ENCODE results near the gene COX7A2. TPM values are rescaled to one million over a fixed set of nuclear protein-coding genes. Genes with fewer than 3 reads are reported as not detected.
A peak's percentile ranks its signal among the peaks of the same experiment; 100 is the strongest.

The COX7A2 gene
- total RNA-seq, 2 donors from 2014 or later = 795 to 814 TPM

GRCh38 chr6:75208298-75209183 is 35.1 kb downstream of the COX7A2 start:
- TF ChIP-seq CTCF (IDR thresholded peaks at IDR 0.05) = peak; percentile 86
- Histone ChIP-seq H3K27ac (no peak overlapping the region), H3K9me3 (no peaks in the 10 kb centered on the region), H3K9ac (ENCODE audit: low read depth in 2 of 2, low read length in 2 of 2) (no peak overlapping the region), H3K27me3 (peaks cover 42% of the 10 kb centered on the region), H3K36me3 (no peaks in the 10 kb centered on the region), H3K4me1 (peaks cover 5% of the 10 kb centered on the region), H3K4me3 (no peak overlapping the region)
- peak; percentile 85 for DNase-seq
- intact Hi-C loops (cut with DNase I) = loop anchor here (2.0 to 5.0 kb wide), 3 partner anchors 796 to 1468 kb away; no protein-coding TSS in a partner anchor

- Histone ChIP-seq H3K27ac (peak overlapping the region; percentile 43), H3K4me3 (peak overlapping the region; percentile 31), H3K36me3 (no peaks in the 10 kb centered on the region), H3K4me1 (peaks cover 5% of the 10 kb centered on the region), H3K9me3 (no peaks in the 10 kb centered on the region), H3K9ac (ENCODE audit: low read depth in 2 of 2, low read length in 2 of 2) (peak overlapping the region; percentile 24 to 31), H3K27me3 (peaks cover 49% of the 10 kb centered on the region)
- no peak for DNase-seq
- no peak for TF ChIP-seq CTCF (IDR thresholded peaks at IDR 0.05)
- intact Hi-C loops (cut with DNase I) = loop anchor here (5.0 kb wide), 2 partner anchors 794 to 1349 kb away; no protein-coding TSS in a partner anchor
Measured at GRCh38 chr6:75206576-75207342, 36.8 kb downstream of the COX7A2 start.

GRCh38 chr6:75205776-75206575 is 37.6 kb downstream of the COX7A2 start, which contains the start of gene COL12A1:
Gene COL12A1 (minus strand): TSS chr6:75206053. CDS start chr6:75202792, 3,261 bp downstream.
- Histone ChIP-seq H3K9me3 (no peaks in the 10 kb centered on the region), H3K4me3 (peak within 1 kb of the TSS; percentile 31), H3K27me3 (peaks cover 54% of the 10 kb centered on the region), H3K27ac (peak within 1 kb of the TSS; percentile 43), H3K36me3 (no peaks in the 10 kb centered on the region), H3K9ac (ENCODE audit: low read depth in 2 of 2, low read length in 2 of 2) (peak within 1 kb of the TSS; percentile 52 to 64), H3K4me1 (peaks cover 5% of the 10 kb centered on the region)
- DNase-seq = peak; percentile 70
- intact Hi-C loops (cut with DNase I) = loop anchor here (5.0 kb wide), 2 partner anchors 794 to 1349 kb away; no protein-coding TSS in a partner anchor
- TF ChIP-seq CTCF (IDR thresholded peaks at IDR 0.05) = no peak

- H3K4me3 ChIP-seq = peak overlapping the region; percentile 31
- TF ChIP-seq CTCF (IDR thresholded peaks at IDR 0.05) = no peak
- DNase-seq = no peak
- intact Hi-C loops (cut with DNase I) = loop anchor here (5.0 kb wide), 3 partner anchors 453 to 1348 kb away; no protein-coding TSS in a partner anchor
- peaks cover 5% of the 10 kb centered on the region for H3K4me1 ChIP-seq
- H3K36me3 ChIP-seq = no peaks in the 10 kb centered on the region
- H3K27me3 ChIP-seq = peaks cover 54% of the 10 kb centered on the region
- peak overlapping the region; percentile 52 to 64 for H3K9ac ChIP-seq (ENCODE audit: low read depth in 2 of 2, low read length in 2 of 2)
- H3K9me3 ChIP-seq = no peaks in the 10 kb centered on the region
- peak overlapping the region; percentile 43 for H3K27ac ChIP-seq
Measured at GRCh38 chr6:75204959-75205775, 38.4 kb downstream of the COX7A2 start.

Measured in colonic mucosa (tissue), 4 donors.